Stimulated activated CD4-positive, alpha-beta T cell treated with anti-CD3 and anti-CD28 coated beads, Interleukin-4, amount 100 ng/mL, for 24 hours (primary cell): ENCODE results near the gene SLCO2A1.

Experiments used
- DNase-seq: peaks from one replicate; pipeline ENCODE4 v3.0.0-alpha.2; 2020

The SLCO2A1 gene

GRCh38 chr3:134033315-134033996 lies 3.7 kb upstream of the SLCO2A1 start:
- DNase-seq = no peak

GRCh38 chr3:134031348-134031915 lies 1.7 kb upstream of the SLCO2A1 start:
- no peak for DNase-seq

- no peak for DNase-seq
These were observed 938 bp upstream of the SLCO2A1 start for GRCh38 chr3:134030379-134031347.

- no peak for DNase-seq
These were observed 430 bp downstream of the SLCO2A1 start for GRCh38 chr3:134029256-134029733.

- DNase-seq = no peak
These were observed 1.1 kb downstream of the SLCO2A1 start for GRCh38 chr3:134028486-134029255.

- no peak for DNase-seq
These were observed 2.1 kb downstream of the SLCO2A1 start for GRCh38 chr3:134027631-134028030.

GRCh38 chr3:134020135-134020680 lies 9.5 kb downstream of the SLCO2A1 start:
- no peak for DNase-seq

GRCh38 chr3:134018850-134019249 lies 10.9 kb downstream of the SLCO2A1 start:
- DNase-seq = no peak

GRCh38 chr3:134018406-134018805 lies 11.3 kb downstream of the SLCO2A1 start:
- DNase-seq = no peak

GRCh38 chr3:134017490-134017889 lies 12.2 kb downstream of the SLCO2A1 start:
- no peak for DNase-seq

- DNase-seq = no peak
These were observed 15.5 kb downstream of the SLCO2A1 start for GRCh38 chr3:134014270-134014669.

GRCh38 chr3:134013280-134013679 lies 16.4 kb downstream of the SLCO2A1 start:
- DNase-seq = no peak

GRCh38 chr3:134009345-134010000 lies 20.3 kb downstream of the SLCO2A1 start:
- no peak for DNase-seq

- no peak for DNase-seq
These were observed 21.0 kb downstream of the SLCO2A1 start for GRCh38 chr3:134008630-134009156.

GRCh38 chr3:134007819-134008218 lies 21.9 kb downstream of the SLCO2A1 start:
- DNase-seq = no peak

GRCh38 chr3:134004841-134005240 lies 24.9 kb downstream of the SLCO2A1 start:
- no peak for DNase-seq

GRCh38 chr3:134003066-134003465 lies 26.7 kb downstream of the SLCO2A1 start:
- DNase-seq = no peak

GRCh38 chr3:134002306-134002705 lies 27.4 kb downstream of the SLCO2A1 start:
- no peak for DNase-seq

GRCh38 chr3:134001251-134001650 lies 28.5 kb downstream of the SLCO2A1 start:
- DNase-seq = no peak

- DNase-seq = no peak
These were observed 29.6 kb downstream of the SLCO2A1 start for GRCh38 chr3:133999891-134000685.
